T-helper 2 cell treated with Interferon-gamma antibody and Interleukin-4, amounts not matched to agents 5 μg/mL and 100 μg/mL, for 36 hours (primary cell): ENCODE results near the gene DNAJC17.

Experiments
- DNase-seq: peaks from one replicate; pipeline ENCODE4 v3.0.0; 2021; ENCODE audit warnings: low spot score
- H3K27ac Mint-ChIP-seq: one replicate; pipeline ENCODE4 v1.8.0; 2021; ENCODE audit warnings: mild to moderate bottlenecking, mixed read lengths
- H3K27me3 Mint-ChIP-seq: one replicate; pipeline ENCODE4 v1.8.0; 2021; ENCODE audit warnings: low read depth, mixed read lengths
- H3K36me3 Mint-ChIP-seq: one replicate; pipeline ENCODE4 v1.8.0; 2021; ENCODE audit warnings: low read depth, mixed read lengths
- H3K4me1 Mint-ChIP-seq: one replicate; pipeline ENCODE4 v1.8.0; 2021; ENCODE audit warnings: low read depth, mixed read lengths
- H3K4me3 Mint-ChIP-seq: one replicate; pipeline ENCODE4 v1.8.0; 2022; ENCODE audit warnings: mild to moderate bottlenecking, moderate library complexity, mixed read lengths
- H3K9me3 Mint-ChIP-seq: one replicate; pipeline ENCODE4 v1.8.0; 2021; ENCODE audit warnings: mixed read lengths

The DNAJC17 gene

GRCh38 chr15:40807028-40807887 lies at the start of gene DNAJC17, which contains the start of gene ZFYVE19:
TSS of gene DNAJC17 (minus strand) at chr15:40807473. CDS start at chr15:40807446, 27 bp downstream.
TSS of gene ZFYVE19 (plus strand) at chr15:40807089. CDS start at chr15:40807590, 501 bp downstream.
- H3K9me3 Mint-ChIP-seq = no peaks in the 10 kb centered on the region
- H3K4me3 Mint-ChIP-seq = peak within 1 kb of the TSS; percentile 98
- H3K27ac Mint-ChIP-seq = peak within 1 kb of the TSS; percentile 99
- DNase-seq = peak; percentile 95
- H3K36me3 Mint-ChIP-seq = peaks cover 20% of the 10 kb centered on the region
- peaks cover 13% of the 10 kb centered on the region for H3K4me1 Mint-ChIP-seq
- no peaks in the 10 kb centered on the region for H3K27me3 Mint-ChIP-seq

GRCh38 chr15:40856746-40857145 lies 49.5 kb upstream of the DNAJC17 start:
- Mint-ChIP-seq H3K9me3 (no peaks in the 10 kb centered on the region), H3K4me1 (peaks cover 10% of the 10 kb centered on the region), H3K36me3 (no peaks in the 10 kb centered on the region), H3K27me3 (no peaks in the 10 kb centered on the region), H3K27ac (no peak overlapping the region), H3K4me3 (no peak overlapping the region)
- no peak for DNase-seq

- Mint-ChIP-seq H3K36me3 (no peaks in the 10 kb centered on the region), H3K9me3 (no peaks in the 10 kb centered on the region), H3K27ac (no peak overlapping the region), H3K4me3 (no peak overlapping the region), H3K4me1 (peaks cover 10% of the 10 kb centered on the region), H3K27me3 (no peaks in the 10 kb centered on the region)
- no peak for DNase-seq
These were observed 48.5 kb upstream of the DNAJC17 start for GRCh38 chr15:40855706-40856234.

- Mint-ChIP-seq H3K4me3 (no peak overlapping the region), H3K36me3 (no peaks in the 10 kb centered on the region), H3K4me1 (peaks cover 5% of the 10 kb centered on the region), H3K9me3 (no peaks in the 10 kb centered on the region), H3K27ac (no peak overlapping the region), H3K27me3 (no peaks in the 10 kb centered on the region)
- no peak for DNase-seq
These were observed 46.9 kb upstream of the DNAJC17 start for GRCh38 chr15:40854161-40854560.

- DNase-seq = no peak
- H3K27ac Mint-ChIP-seq = no peak overlapping the region
- H3K9me3 Mint-ChIP-seq = no peaks in the 10 kb centered on the region
- no peak overlapping the region for H3K4me3 Mint-ChIP-seq
- H3K4me1 Mint-ChIP-seq = no peaks in the 10 kb centered on the region
- no peaks in the 10 kb centered on the region for H3K36me3 Mint-ChIP-seq
- H3K27me3 Mint-ChIP-seq = no peaks in the 10 kb centered on the region
These were observed 46.1 kb upstream of the DNAJC17 start for GRCh38 chr15:40853241-40853890.

GRCh38 chr15:40852529-40852928 lies 45.3 kb upstream of the DNAJC17 start:
- H3K9me3 Mint-ChIP-seq = no peaks in the 10 kb centered on the region
- no peaks in the 10 kb centered on the region for H3K36me3 Mint-ChIP-seq
- no peaks in the 10 kb centered on the region for H3K27me3 Mint-ChIP-seq
- no peak overlapping the region for H3K27ac Mint-ChIP-seq
- no peak for DNase-seq
- H3K4me3 Mint-ChIP-seq = no peak overlapping the region
- peaks cover 4% of the 10 kb centered on the region for H3K4me1 Mint-ChIP-seq

GRCh38 chr15:40850576-40851112 lies 43.4 kb upstream of the DNAJC17 start:
- Mint-ChIP-seq H3K9me3 (no peaks in the 10 kb centered on the region), H3K4me3 (no peak overlapping the region), H3K27ac (no peak overlapping the region), H3K27me3 (no peaks in the 10 kb centered on the region), H3K36me3 (no peaks in the 10 kb centered on the region), H3K4me1 (peaks cover 17% of the 10 kb centered on the region)
- DNase-seq = no peak

- Mint-ChIP-seq H3K27ac (peak overlapping the region; percentile 6), H3K4me3 (peak overlapping the region; percentile 14), H3K4me1 (peaks cover 26% of the 10 kb centered on the region), H3K36me3 (peaks cover 2% of the 10 kb centered on the region), H3K27me3 (peaks cover 12% of the 10 kb centered on the region), H3K9me3 (no peaks in the 10 kb centered on the region)
- no peak for DNase-seq
These were observed 40.1 kb upstream of the DNAJC17 start for GRCh38 chr15:40847223-40847961.

GRCh38 chr15:40846841-40847222 lies 39.6 kb upstream of the DNAJC17 start:
- peak overlapping the region; percentile 14 for H3K4me3 Mint-ChIP-seq
- H3K9me3 Mint-ChIP-seq = no peaks in the 10 kb centered on the region

GRCh38 chr15:40845511-40846284 lies 38.4 kb upstream of the DNAJC17 start:
- H3K4me1 Mint-ChIP-seq = peaks cover 26% of the 10 kb centered on the region
- H3K27me3 Mint-ChIP-seq = peaks cover 18% of the 10 kb centered on the region
- H3K27ac Mint-ChIP-seq = no peak overlapping the region
- no peaks in the 10 kb centered on the region for H3K9me3 Mint-ChIP-seq
- H3K4me3 Mint-ChIP-seq = peak overlapping the region; percentile 37
- DNase-seq = no peak
- H3K36me3 Mint-ChIP-seq = peaks cover 2% of the 10 kb centered on the region

More at GRCh38 chr15:40846841-40847222, 39.6 kb upstream of the DNAJC17 start:
- Mint-ChIP-seq H3K4me1 (peaks cover 26% of the 10 kb centered on the region), H3K27me3 (peaks cover 15% of the 10 kb centered on the region), H3K36me3 (peaks cover 2% of the 10 kb centered on the region), H3K27ac (peak overlapping the region; percentile 6)
- DNase-seq = no peak

GRCh38 chr15:40845036-40845435 lies 37.8 kb upstream of the DNAJC17 start:
- Mint-ChIP-seq H3K27ac (peak overlapping the region; percentile 64), H3K27me3 (peaks cover 19% of the 10 kb centered on the region)

GRCh38 chr15:40844696-40845030 lies 37.4 kb upstream of the DNAJC17 start:
- peak overlapping the region; percentile 64 for H3K27ac Mint-ChIP-seq
- peak; percentile 31 for DNase-seq
- peaks cover 19% of the 10 kb centered on the region for H3K27me3 Mint-ChIP-seq
- no peaks in the 10 kb centered on the region for H3K9me3 Mint-ChIP-seq
- H3K36me3 Mint-ChIP-seq = peaks cover 2% of the 10 kb centered on the region
- peak overlapping the region; percentile 90 for H3K4me3 Mint-ChIP-seq
- peaks cover 26% of the 10 kb centered on the region for H3K4me1 Mint-ChIP-seq

More at GRCh38 chr15:40845036-40845435, 37.8 kb upstream of the DNAJC17 start:
- H3K36me3 Mint-ChIP-seq = peaks cover 2% of the 10 kb centered on the region
- H3K9me3 Mint-ChIP-seq = no peaks in the 10 kb centered on the region
- DNase-seq = no peak
- H3K4me1 Mint-ChIP-seq = peaks cover 26% of the 10 kb centered on the region
- H3K4me3 Mint-ChIP-seq = peak overlapping the region; percentile 90
